Measurements from ENCODE around the gene CALML6. TPM values are rescaled to one million over a fixed set of nuclear protein-coding genes. Genes with fewer than 3 reads are reported as not detected.

CALML6 gene
- polyA plus RNA-seq, 1 donor from 2014 or later = not detected

DNA sequence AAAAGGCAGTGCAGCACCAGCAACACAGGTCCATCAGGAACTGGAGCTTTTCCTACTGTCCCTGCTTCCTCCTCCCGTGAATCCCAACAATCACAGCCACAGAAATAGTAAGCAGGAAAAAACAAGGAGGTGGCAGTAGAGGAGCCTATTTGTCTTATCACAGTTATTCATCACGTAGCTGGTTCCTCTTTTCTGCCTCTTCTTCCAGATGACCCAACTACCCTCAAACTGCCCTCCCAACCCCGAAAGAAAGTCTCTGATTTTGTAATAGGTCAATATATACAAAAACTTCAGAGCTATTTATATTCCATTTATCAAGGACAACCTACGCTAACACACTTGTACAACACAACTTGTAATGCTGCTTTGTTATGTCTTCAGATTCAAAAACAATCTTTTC, 45.6 kb upstream of the CALML6 start:
- Histone ChIP-seq H3K79me2 (replicated peaks; ENCODE audit: insufficient read depth, low read length) (peaks cover 88% of the 10 kb centered on the region), H3K27ac (ENCODE audit: low read length) (no peak overlapping the region), H3K4me3 (ENCODE audit: low read length) (no peak overlapping the region), H3F3A (ENCODE audit: insufficient read depth, low read length, poor library complexity, severe bottlenecking) (peaks cover 4% of the 10 kb centered on the region), H3K9me3 (ENCODE audit: low read length) (no peaks in the 10 kb centered on the region), H2AFZ (ENCODE audit: low read depth, low read length) (no peak overlapping the region), H3K9me2 (ENCODE audit: insufficient read depth, low read length) (no peaks in the 10 kb centered on the region), H3K27me3 (ENCODE audit: insufficient read depth, low read depth, low read length) (no peaks in the 10 kb centered on the region), H3K4me2 (ENCODE audit: low read length) (no peak overlapping the region), H3K9ac (ENCODE audit: low read length) (no peak overlapping the region), H3K36me3 (ENCODE audit: insufficient read depth, low read length) (no peaks in the 10 kb centered on the region), H4K20me1 (ENCODE audit: insufficient read depth) (peaks cover 54% of the 10 kb centered on the region)
- no peak for TF ChIP-seq SMC3 (conservative IDR thresholded peaks at IDR 0.05; ENCODE audit: poor library complexity)
- TF ChIP-seq, protein P1, sequence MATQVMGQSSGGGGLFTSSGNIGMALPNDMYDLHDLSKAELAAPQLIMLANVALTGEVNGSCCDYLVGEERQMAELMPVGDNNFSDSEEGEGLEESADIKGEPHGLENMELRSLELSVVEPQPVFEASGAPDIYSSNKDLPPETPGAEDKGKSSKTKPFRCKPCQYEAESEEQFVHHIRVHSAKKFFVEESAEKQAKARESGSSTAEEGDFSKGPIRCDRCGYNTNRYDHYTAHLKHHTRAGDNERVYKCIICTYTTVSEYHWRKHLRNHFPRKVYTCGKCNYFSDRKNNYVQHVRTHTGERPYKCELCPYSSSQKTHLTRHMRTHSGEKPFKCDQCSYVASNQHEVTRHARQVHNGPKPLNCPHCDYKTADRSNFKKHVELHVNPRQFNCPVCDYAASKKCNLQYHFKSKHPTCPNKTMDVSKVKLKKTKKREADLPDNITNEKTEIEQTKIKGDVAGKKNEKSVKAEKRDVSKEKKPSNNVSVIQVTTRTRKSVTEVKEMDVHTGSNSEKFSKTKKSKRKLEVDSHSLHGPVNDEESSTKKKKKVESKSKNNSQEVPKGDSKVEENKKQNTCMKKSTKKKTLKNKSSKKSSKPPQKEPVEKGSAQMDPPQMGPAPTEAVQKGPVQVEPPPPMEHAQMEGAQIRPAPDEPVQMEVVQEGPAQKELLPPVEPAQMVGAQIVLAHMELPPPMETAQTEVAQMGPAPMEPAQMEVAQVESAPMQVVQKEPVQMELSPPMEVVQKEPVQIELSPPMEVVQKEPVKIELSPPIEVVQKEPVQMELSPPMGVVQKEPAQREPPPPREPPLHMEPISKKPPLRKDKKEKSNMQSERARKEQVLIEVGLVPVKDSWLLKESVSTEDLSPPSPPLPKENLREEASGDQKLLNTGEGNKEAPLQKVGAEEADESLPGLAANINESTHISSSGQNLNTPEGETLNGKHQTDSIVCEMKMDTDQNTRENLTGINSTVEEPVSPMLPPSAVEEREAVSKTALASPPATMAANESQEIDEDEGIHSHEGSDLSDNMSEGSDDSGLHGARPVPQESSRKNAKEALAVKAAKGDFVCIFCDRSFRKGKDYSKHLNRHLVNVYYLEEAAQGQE (IDR thresholded peaks at IDR 0.05; ENCODE audit: borderline replicate concordance) = no peak
- TF ChIP-seq EZH2 (IDR thresholded peaks at IDR 0.05; ENCODE audit: borderline replicate concordance, insufficient read depth, low read length, poor library complexity, severe bottlenecking) = no peak
- TF ChIP-seq POLR2AphosphoS5 (IDR thresholded peaks at IDR 0.05) = no peak
- TF ChIP-seq EP300 (conservative IDR thresholded peaks at IDR 0.05; ENCODE audit: poor library complexity, severe bottlenecking) = no peak
- TF ChIP-seq MXI1 (conservative IDR thresholded peaks at IDR 0.05; ENCODE audit: poor library complexity, severe bottlenecking) = no peak
- TF ChIP-seq, protein P2, sequence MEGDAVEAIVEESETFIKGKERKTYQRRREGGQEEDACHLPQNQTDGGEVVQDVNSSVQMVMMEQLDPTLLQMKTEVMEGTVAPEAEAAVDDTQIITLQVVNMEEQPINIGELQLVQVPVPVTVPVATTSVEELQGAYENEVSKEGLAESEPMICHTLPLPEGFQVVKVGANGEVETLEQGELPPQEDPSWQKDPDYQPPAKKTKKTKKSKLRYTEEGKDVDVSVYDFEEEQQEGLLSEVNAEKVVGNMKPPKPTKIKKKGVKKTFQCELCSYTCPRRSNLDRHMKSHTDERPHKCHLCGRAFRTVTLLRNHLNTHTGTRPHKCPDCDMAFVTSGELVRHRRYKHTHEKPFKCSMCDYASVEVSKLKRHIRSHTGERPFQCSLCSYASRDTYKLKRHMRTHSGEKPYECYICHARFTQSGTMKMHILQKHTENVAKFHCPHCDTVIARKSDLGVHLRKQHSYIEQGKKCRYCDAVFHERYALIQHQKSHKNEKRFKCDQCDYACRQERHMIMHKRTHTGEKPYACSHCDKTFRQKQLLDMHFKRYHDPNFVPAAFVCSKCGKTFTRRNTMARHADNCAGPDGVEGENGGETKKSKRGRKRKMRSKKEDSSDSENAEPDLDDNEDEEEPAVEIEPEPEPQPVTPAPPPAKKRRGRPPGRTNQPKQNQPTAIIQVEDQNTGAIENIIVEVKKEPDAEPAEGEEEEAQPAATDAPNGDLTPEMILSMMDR (IDR thresholded peaks at IDR 0.05; ENCODE audit: poor library complexity, severe bottlenecking) = no peak
- no peak for TF ChIP-seq RAD21 (conservative IDR thresholded peaks at IDR 0.05)
- TF ChIP-seq TAF1 (IDR thresholded peaks at IDR 0.05; ENCODE audit: low read depth) = no peak

DNA sequence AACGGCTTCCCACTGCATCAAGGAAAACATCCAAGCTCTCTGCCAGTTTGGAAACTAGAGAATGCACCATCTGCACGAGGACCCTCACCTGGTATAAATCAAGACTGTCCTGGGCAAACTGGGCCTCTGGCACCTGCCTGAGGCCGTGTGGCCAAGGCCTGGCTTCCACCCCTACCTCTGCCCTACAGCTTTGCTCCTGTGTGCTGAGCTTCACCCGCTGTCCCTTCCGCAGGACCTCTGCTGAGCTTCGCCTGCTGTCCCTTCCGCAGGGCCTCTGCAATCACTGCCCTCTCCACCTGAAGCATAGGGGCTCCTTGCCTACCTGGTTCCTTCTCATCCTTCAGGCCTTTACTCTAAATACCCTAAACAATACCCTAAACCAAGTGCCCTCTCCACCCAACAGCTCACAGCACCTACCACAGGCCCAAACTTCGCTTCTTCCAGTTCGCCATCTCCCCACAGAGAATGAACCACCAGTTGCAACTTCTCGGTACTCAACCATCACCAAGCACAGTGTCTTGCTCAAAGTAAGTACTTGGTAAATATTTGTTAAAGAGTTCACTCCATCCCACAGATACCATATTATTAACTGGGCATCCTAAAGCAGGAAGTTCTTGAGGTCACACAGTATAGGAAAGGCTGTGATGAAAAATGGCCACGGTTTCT, 42.6 kb upstream of the CALML6 start:
- TF ChIP-seq POLR2AphosphoS5 (IDR thresholded peaks at IDR 0.05) = no peak
- TF ChIP-seq MXI1 (conservative IDR thresholded peaks at IDR 0.05; ENCODE audit: poor library complexity, severe bottlenecking) = no peak
- no peak for TF ChIP-seq TAF1 (IDR thresholded peaks at IDR 0.05; ENCODE audit: low read depth)
- TF ChIP-seq EZH2 (IDR thresholded peaks at IDR 0.05; ENCODE audit: borderline replicate concordance, insufficient read depth, low read length, poor library complexity, severe bottlenecking) = no peak
- no peak for TF ChIP-seq SMC3 (conservative IDR thresholded peaks at IDR 0.05; ENCODE audit: poor library complexity)
- no peak for TF ChIP-seq RAD21 (conservative IDR thresholded peaks at IDR 0.05)
- TF ChIP-seq, protein P1 (IDR thresholded peaks at IDR 0.05; ENCODE audit: borderline replicate concordance) = no peak
- TF ChIP-seq, protein P2 (IDR thresholded peaks at IDR 0.05; ENCODE audit: poor library complexity, severe bottlenecking) = no peak
- no peak for TF ChIP-seq EP300 (conservative IDR thresholded peaks at IDR 0.05; ENCODE audit: poor library complexity, severe bottlenecking)
- H3K27ac ChIP-seq (ENCODE audit: low read length) = no peak overlapping the region

More for the DNA sequence above, 42.6 kb upstream of the CALML6 start:
- Histone ChIP-seq H3K9me3 (ENCODE audit: low read length) (no peaks in the 10 kb centered on the region), H3K27me3 (ENCODE audit: insufficient read depth, low read depth, low read length) (no peaks in the 10 kb centered on the region), H2AFZ (ENCODE audit: low read depth, low read length) (no peak overlapping the region), H3K36me3 (ENCODE audit: insufficient read depth, low read length) (no peaks in the 10 kb centered on the region), H3K4me2 (ENCODE audit: low read length) (no peak overlapping the region), H3K9ac (ENCODE audit: low read length) (no peak overlapping the region), H3F3A (ENCODE audit: insufficient read depth, low read length, poor library complexity, severe bottlenecking) (peaks cover 3% of the 10 kb centered on the region), H3K79me2 (replicated peaks; ENCODE audit: insufficient read depth, low read length) (peaks cover 93% of the 10 kb centered on the region), H3K4me3 (ENCODE audit: low read length) (no peak overlapping the region), H4K20me1 (ENCODE audit: insufficient read depth) (peaks cover 61% of the 10 kb centered on the region), H3K9me2 (ENCODE audit: insufficient read depth, low read length) (no peaks in the 10 kb centered on the region)
